Ovary (tissue), 3 donors: ENCODE results near the gene LRCH1.

Source experiments
- EP300 ChIP-seq: sonication (generic); formaldehyde crosslinking; IDR thresholded peaks from one replicate; pipeline ENCODE4 v1.6.1; 2017; ENCODE audit warnings: antibody characterized with exemption
- POLR2A ChIP-seq: fragments of 450-650 bp; IDR thresholded peaks from one replicate; pipeline ENCODE4 v1.6.1; 2017; ENCODE audit warnings: antibody characterized with exemption, mild to moderate bottlenecking, moderate library complexity
- TF ChIP-seq, protein P1 (sequence below), 3 donors: fragments of 450-650 bp in 2 of 3; fragments of 200-600 bp in 1 of 3; IDR thresholded peaks; one replicate each; pipeline versions ENCODE4 v1.5.1 to v1.8.0; 2016 to 2022; ENCODE audit warnings: antibody characterized with exemption in 3 of 3, mild to moderate bottlenecking in 1 of 3
- donor health status: DM: no; HTN: no; CAD: no.

- TF ChIP-seq POLR2A: no peak
- TF ChIP-seq, protein P1, sequence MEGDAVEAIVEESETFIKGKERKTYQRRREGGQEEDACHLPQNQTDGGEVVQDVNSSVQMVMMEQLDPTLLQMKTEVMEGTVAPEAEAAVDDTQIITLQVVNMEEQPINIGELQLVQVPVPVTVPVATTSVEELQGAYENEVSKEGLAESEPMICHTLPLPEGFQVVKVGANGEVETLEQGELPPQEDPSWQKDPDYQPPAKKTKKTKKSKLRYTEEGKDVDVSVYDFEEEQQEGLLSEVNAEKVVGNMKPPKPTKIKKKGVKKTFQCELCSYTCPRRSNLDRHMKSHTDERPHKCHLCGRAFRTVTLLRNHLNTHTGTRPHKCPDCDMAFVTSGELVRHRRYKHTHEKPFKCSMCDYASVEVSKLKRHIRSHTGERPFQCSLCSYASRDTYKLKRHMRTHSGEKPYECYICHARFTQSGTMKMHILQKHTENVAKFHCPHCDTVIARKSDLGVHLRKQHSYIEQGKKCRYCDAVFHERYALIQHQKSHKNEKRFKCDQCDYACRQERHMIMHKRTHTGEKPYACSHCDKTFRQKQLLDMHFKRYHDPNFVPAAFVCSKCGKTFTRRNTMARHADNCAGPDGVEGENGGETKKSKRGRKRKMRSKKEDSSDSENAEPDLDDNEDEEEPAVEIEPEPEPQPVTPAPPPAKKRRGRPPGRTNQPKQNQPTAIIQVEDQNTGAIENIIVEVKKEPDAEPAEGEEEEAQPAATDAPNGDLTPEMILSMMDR (IDR thresholded peaks at IDR 0.05): no peak
- TF ChIP-seq EP300: no peak
These were observed 115.3 kb downstream of the LRCH1 start for GRCh38 chr13:46668302-46668720.
